ENCODE data around the gene TMEM25. TPM values are rescaled to one million over a fixed set of nuclear protein-coding genes. Genes with fewer than 3 reads are reported as not detected.
A peak's percentile ranks its signal among the peaks of the same experiment; 100 is the strongest.
"Not testable (repeated sequence)": the region's sequence is repeated elsewhere in the genome, so short reads cannot be mapped to it uniquely, and the experiment has no call there.

Gene TMEM25
- 10 to 100 TPM; 11.8 to 12.5 TPM for total RNA-seq

DNA sequence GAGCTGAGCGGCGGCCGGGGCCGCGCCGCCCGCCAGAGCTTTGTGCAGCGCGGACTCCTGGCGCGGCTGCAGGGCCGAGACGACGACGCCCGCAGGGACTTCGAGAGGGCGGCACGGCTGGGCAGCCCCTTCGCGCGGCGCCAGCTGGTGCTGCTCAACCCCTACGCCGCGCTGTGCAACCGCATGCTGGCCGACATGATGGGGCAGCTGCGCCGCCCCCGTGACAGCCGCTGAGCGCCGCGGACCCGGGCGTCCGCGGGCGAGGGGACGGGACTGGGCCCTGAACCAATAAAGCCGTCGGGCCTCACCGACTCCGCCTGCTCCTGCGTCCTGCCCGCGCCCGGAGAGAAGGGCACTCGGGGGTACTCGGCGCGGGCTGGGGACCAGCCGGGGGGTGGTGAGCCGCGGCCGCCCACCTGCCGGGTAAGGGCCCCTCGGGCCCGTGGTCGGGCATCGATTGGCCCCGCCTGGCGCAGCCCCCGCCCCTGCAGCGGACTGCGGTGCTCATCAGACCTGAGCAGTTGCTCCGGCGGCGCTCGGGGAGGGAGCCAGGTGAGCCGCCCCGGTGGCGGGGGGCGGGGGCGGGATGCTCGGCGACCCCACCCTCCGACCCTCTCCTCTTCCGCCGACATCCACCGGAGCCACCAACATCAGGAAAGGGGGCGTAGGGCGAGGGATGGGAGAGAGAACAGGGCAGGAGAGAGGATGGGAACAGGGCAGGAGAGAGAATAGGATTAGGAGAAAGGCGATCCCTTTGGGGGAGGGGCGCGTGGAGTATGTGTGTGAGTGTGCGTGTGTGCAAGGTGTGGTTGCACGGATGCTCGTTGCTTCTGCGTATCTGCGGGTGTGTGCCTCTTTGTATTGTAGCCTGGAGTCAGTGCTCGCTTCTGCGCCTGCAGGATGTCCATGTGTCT, at the start of gene TMEM25:
TMEM25 (plus strand) TSS at position 510 of the 914 bp plus-strand sequence. CDS start 610 bp downstream, outside the sequence.
- Mint-ChIP-seq H3K36me3 (peaks cover 7% of the 10 kb centered on the region), H3K9me3 (no peaks in the 10 kb centered on the region), H3K4me1 (peaks cover 16% of the 10 kb centered on the region), H3K27me3 (no peaks in the 10 kb centered on the region), H3K27ac (peak within 1 kb of the TSS; percentile 84), H3K4me3 (peak within 1 kb of the TSS; percentile 92)
- ATAC-seq (ENCODE audit: low read depth) (peak; percentile 85), DNase-seq (peak; percentile 85)
- POLR2A ChIA-PET = no interaction called here

DNA sequence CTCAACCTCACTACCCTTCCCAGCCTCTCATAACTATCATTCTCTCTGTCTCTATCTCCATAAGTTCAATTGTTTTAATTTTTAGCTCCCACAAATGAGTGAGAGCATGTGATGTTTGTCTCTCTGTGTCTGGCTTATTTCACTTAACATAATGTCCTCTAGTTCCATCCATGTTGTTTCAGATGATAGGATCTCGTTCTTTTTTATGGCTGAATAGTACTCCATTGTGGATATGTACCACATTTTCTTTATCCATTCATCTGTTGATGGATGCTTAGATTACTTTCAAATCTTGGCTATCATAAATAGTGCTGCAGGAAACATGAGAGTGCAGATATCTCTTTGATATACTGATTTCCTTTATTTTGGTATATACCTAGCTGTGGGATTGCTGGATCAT, 49.8 kb upstream of the TMEM25 start:
- H3K27me3 Mint-ChIP-seq; ATAC-seq (ENCODE audit: low read depth); H3K4me1 Mint-ChIP-seq; H3K27ac Mint-ChIP-seq; POLR2A ChIA-PET; H3K4me3 Mint-ChIP-seq; DNase-seq; H3K9me3 Mint-ChIP-seq: not testable (repeated sequence)
- peaks cover 49% of the 10 kb centered on the region for H3K36me3 Mint-ChIP-seq

DNA sequence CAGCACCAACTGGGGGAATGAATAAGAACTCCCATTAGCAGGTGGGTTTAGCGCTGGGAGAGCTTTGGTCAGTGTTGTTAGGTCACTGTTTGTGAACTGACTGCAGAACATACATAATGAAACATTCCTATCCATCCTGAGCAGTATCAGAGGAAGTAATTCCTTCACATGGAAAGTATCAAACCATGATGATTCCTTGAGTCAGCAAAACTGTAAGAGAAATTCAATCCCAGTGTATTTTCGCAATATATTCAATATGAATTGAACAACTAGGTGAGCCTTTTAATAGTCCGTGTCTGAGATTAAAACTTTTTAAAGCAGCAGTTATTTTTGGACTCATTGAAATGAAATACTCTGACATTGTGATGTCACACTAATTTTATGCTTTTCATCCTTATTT, 46.6 kb upstream of the TMEM25 start:
- ATAC-seq (ENCODE audit: low read depth) = no peak

DNA sequence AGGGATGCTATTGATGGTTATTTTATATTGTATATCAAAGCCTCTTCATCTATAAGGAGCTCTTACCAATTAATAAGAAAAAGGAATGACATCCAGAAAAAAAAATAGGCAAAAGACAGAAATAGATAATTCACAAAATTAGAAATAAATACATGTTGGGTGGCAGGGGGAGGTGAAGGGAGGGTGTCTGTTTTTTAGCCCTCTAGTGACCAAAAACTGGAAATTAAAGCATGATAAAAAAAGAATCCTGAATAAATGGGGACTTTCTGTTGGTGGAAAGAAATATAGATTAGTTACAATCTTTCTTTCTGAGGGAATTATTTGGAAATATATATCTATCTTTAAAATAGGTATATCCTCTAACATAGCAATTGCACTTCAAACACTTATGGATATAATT, 45.7 kb upstream of the TMEM25 start:
- POLR2A ChIA-PET = no interaction called here
- peaks cover 5% of the 10 kb centered on the region for H3K4me1 Mint-ChIP-seq
- ATAC-seq (ENCODE audit: low read depth) (no peak), DNase-seq (no peak)
- H3K27ac Mint-ChIP-seq = no peak overlapping the region
- peaks cover 25% of the 10 kb centered on the region for H3K36me3 Mint-ChIP-seq
- H3K27me3 Mint-ChIP-seq = no peaks in the 10 kb centered on the region
- no peaks in the 10 kb centered on the region for H3K9me3 Mint-ChIP-seq
- H3K4me3 Mint-ChIP-seq = no peak overlapping the region

More for the DNA sequence above, 46.6 kb upstream of the TMEM25 start:
- POLR2A ChIA-PET = no interaction called here
- peaks cover 5% of the 10 kb centered on the region for H3K4me1 Mint-ChIP-seq
- DNase-seq = no peak
- H3K27ac Mint-ChIP-seq = no peak overlapping the region
- H3K27me3 Mint-ChIP-seq = no peaks in the 10 kb centered on the region
- no peaks in the 10 kb centered on the region for H3K9me3 Mint-ChIP-seq
- H3K36me3 Mint-ChIP-seq = peaks cover 32% of the 10 kb centered on the region
- H3K4me3 Mint-ChIP-seq = no peak overlapping the region

DNA sequence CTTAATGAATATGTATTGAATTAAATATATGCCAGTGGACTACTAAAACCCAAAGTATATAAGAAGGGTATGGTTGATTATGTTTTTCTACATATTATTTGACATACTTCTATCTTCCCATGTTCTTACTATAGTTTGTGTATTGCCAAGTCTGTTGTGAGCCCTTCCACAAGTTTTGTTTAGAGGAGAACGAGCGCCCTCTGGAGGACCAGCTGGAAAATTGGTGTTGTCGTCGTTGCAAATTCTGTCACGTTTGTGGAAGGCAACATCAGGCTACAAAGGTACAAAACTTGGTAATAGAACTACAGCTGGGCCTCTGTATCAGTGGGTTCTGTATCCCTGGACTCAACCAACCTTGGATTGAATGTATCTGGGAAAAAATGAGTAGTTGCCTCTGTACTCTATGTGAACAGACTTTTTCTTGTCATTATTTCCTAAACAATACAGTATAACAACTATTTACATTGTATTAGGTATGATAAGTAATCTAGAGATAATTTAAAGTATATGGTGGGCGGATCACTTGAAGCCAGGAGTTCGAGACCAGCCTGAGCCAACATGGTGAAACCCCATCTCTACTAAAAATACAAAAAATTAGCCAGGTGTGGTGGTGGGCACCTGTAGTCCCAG, 42.4 kb upstream of the TMEM25 start:
- H3K27me3 Mint-ChIP-seq = no peaks in the 10 kb centered on the region
- peak overlapping the region; percentile 0 for H3K27ac Mint-ChIP-seq
- H3K9me3 Mint-ChIP-seq = no peaks in the 10 kb centered on the region
- DNase-seq = peak; percentile 74
- ATAC-seq (ENCODE audit: low read depth) = peak; percentile 72
- POLR2A ChIA-PET = interaction anchor here (0.7 kb wide), 2 partner anchors 85 to 342 kb away, joined by 3 read pairs; no protein-coding TSS in a partner anchor
- H3K4me3 Mint-ChIP-seq = no peak overlapping the region
- H3K4me1 Mint-ChIP-seq = peaks cover 3% of the 10 kb centered on the region
- H3K36me3 Mint-ChIP-seq = peaks cover 21% of the 10 kb centered on the region

DNA sequence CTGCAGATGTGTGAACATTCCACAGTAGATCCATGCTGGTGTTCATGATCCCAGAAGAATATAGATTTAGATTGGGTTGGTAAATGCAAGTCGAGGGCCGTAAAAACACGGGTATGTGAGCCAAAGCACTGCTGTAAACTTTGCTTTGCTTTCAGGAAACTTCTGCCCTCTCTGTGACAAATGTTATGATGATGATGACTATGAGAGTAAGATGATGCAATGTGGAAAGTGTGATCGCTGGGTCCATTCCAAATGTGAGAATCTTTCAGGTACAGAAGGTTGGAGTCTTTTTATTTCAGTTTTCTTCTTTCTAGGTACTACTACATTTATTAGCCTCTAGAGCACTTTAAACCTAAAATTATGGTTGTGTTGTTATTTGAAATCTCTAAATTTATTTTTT, 40.0 kb upstream of the TMEM25 start:
- Mint-ChIP-seq H3K4me1 (peaks cover 3% of the 10 kb centered on the region), H3K27me3 (no peaks in the 10 kb centered on the region), H3K4me3 (no peak overlapping the region), H3K36me3 (peaks cover 24% of the 10 kb centered on the region), H3K27ac (no peak overlapping the region), H3K9me3 (no peaks in the 10 kb centered on the region)
- POLR2A ChIA-PET = no interaction called here
- no peak for DNase-seq
- ATAC-seq (ENCODE audit: low read depth) = no peak

DNA sequence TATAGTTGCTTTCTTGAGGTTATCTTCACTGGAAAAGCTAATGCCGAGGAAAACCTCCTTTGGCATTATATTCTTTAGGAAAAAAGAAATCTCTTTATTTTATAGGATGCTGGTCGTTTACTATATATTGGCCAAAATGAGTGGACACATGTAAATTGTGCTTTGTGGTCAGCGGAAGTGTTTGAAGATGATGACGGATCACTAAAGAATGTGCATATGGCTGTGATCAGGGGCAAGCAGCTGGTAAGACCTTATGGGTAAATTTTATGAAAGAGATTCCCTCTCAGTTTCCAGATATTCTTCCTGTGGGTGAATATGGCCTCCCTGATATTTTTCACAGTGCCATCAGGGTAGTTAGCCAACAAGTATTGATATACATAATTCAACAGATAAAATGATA, 33.2 kb upstream of the TMEM25 start:
- peaks cover 34% of the 10 kb centered on the region for H3K36me3 Mint-ChIP-seq
- no peak overlapping the region for H3K27ac Mint-ChIP-seq
- H3K9me3 Mint-ChIP-seq = no peaks in the 10 kb centered on the region
- DNase-seq (no peak), ATAC-seq (ENCODE audit: low read depth) (no peak)
- H3K4me1 Mint-ChIP-seq = no peaks in the 10 kb centered on the region
- H3K4me3 Mint-ChIP-seq = no peak overlapping the region
- H3K27me3 Mint-ChIP-seq = no peaks in the 10 kb centered on the region
- POLR2A ChIA-PET = no interaction called here

DNA sequence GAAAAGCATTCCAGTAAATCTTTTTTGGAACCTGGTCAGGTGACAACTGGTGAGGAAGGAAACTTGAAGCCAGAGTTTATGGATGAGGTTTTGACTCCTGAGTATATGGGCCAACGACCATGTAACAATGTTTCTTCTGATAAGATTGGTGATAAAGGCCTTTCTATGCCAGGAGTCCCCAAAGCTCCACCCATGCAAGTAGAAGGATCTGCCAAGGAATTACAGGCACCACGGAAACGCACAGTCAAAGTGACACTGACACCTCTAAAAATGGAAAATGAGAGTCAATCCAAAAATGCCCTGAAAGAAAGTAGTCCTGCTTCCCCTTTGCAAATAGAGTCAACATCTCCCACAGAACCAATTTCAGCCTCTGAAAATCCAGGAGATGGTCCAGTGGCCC, 27.8 kb upstream of the TMEM25 start:
- no peak overlapping the region for H3K27ac Mint-ChIP-seq
- H3K4me1 Mint-ChIP-seq = no peaks in the 10 kb centered on the region
- peaks cover 46% of the 10 kb centered on the region for H3K36me3 Mint-ChIP-seq
- no peaks in the 10 kb centered on the region for H3K27me3 Mint-ChIP-seq
- POLR2A ChIA-PET = no interaction called here
- no peak overlapping the region for H3K4me3 Mint-ChIP-seq
- ATAC-seq (ENCODE audit: low read depth) (no peak), DNase-seq (no peak)
- H3K9me3 Mint-ChIP-seq = no peaks in the 10 kb centered on the region

DNA sequence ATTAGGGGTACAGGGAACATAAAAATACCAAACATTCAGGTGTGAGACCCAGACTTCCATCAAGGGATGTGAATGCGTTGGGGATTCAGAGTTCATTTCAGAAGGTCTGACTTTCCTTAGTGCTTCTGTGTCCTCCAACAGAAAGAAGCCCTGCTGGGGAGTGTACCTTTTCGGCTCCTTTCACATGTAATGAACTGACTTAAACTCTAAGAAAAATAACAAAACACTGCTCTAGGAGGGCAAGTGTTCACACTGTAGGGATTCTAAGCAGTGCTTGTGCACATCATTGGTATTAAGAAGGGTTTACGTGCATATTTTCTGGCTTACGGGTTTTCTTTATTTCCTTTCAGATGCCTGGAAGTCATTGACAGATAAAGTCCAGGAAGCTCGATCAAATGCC, 19.4 kb upstream of the TMEM25 start:
- H3K27ac Mint-ChIP-seq = no peak overlapping the region

DNA sequence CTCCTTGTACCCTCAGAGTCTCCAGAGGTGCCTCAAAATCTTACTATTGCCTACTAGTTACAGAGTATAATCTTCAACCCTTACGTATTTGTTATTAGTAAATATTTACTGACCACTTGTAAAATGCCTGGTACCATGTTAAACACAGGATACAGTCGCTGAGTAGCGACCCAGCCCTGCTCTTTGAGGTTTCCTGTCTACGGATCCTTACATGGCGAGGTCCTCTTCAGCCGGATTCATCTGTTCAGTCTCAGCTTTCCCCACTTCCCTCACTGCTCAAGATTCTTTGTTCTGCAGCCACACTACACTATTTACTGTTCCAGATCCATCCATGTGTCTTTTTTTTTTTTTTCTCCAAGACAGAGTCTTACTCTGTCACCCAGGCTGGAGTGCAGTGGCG, 16.9 kb upstream of the TMEM25 start:
- H3K4me3 Mint-ChIP-seq = no peak overlapping the region
- ATAC-seq (ENCODE audit: low read depth) = peak; percentile 88
- POLR2A ChIA-PET = no interaction called here
- H3K9me3 Mint-ChIP-seq = no peaks in the 10 kb centered on the region
- no peaks in the 10 kb centered on the region for H3K27me3 Mint-ChIP-seq
- no peak for DNase-seq
- H3K27ac Mint-ChIP-seq = peak overlapping the region; percentile 80
- peaks cover 5% of the 10 kb centered on the region for H3K4me1 Mint-ChIP-seq
- H3K36me3 Mint-ChIP-seq = peaks cover 29% of the 10 kb centered on the region

More for the DNA sequence above, 19.4 kb upstream of the TMEM25 start:
- no peak for DNase-seq
- no peaks in the 10 kb centered on the region for H3K27me3 Mint-ChIP-seq
- no peak overlapping the region for H3K4me3 Mint-ChIP-seq
- no peak for ATAC-seq (ENCODE audit: low read depth)
- POLR2A ChIA-PET = no interaction called here
- H3K36me3 Mint-ChIP-seq = peaks cover 28% of the 10 kb centered on the region
- peaks cover 5% of the 10 kb centered on the region for H3K4me1 Mint-ChIP-seq
- no peaks in the 10 kb centered on the region for H3K9me3 Mint-ChIP-seq

DNA sequence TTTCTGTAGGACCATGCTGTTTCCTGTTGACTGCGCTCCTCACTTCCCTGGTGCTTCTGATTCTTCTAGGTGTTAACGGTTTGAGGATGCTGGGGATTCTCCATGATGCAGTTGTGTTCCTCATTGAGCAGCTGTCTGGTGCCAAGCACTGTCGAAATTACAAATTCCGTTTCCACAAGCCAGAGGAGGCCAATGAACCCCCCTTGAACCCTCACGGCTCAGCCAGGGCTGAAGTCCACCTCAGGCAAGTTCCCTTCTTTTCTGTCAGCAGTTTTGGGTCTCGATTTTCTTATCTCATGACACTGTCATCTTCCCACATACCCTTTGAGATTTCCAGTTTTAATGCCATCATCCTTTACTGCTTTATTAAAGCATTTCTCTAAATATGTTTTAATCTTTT, 11.4 kb upstream of the TMEM25 start:
- H3K4me1 Mint-ChIP-seq = peaks cover 2% of the 10 kb centered on the region
- H3K36me3 Mint-ChIP-seq = peaks cover 29% of the 10 kb centered on the region
- POLR2A ChIA-PET = no interaction called here
- H3K27me3 Mint-ChIP-seq = no peaks in the 10 kb centered on the region
- no peak overlapping the region for H3K4me3 Mint-ChIP-seq
- no peak overlapping the region for H3K27ac Mint-ChIP-seq
- no peaks in the 10 kb centered on the region for H3K9me3 Mint-ChIP-seq
- ATAC-seq (ENCODE audit: low read depth) (no peak), DNase-seq (no peak)

DNA sequence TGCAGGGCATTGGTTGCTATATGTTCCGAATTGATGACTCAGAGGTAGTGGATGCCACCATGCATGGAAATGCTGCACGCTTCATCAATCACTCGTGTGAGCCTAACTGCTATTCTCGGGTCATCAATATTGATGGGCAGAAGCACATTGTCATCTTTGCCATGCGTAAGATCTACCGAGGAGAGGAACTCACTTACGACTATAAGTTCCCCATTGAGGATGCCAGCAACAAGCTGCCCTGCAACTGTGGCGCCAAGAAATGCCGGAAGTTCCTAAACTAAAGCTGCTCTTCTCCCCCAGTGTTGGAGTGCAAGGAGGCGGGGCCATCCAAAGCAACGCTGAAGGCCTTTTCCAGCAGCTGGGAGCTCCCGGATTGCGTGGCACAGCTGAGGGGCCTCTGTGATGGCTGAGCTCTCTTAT, 9.1 kb upstream of the TMEM25 start:
- no peak for ATAC-seq (ENCODE audit: low read depth)
- Mint-ChIP-seq H3K4me1 (peaks cover 2% of the 10 kb centered on the region), H3K27me3 (no peaks in the 10 kb centered on the region), H3K9me3 (no peaks in the 10 kb centered on the region), H3K36me3 (peaks cover 21% of the 10 kb centered on the region), H3K27ac (no peak overlapping the region), H3K4me3 (no peak overlapping the region)
- DNase-seq = no peak
- POLR2A ChIA-PET = no interaction called here

DNA sequence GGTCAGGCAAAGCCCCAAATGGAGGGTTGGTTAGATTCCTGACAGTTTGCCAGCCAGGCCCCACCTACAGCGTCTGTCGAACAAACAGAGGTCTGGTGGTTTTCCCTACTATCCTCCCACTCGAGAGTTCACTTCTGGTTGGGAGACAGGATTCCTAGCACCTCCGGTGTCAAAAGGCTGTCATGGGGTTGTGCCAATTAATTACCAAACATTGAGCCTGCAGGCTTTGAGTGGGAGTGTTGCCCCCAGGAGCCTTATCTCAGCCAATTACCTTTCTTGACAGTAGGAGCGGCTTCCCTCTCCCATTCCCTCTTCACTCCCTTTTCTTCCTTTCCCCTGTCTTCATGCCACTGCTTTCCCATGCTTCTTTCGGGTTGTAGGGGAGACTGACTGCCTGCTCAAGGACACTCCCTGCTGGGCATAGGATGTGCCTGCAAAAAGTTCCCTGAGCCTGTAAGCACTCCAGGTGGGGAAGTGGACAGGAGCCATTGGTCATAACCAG, 8.4 kb upstream of the TMEM25 start:
- Mint-ChIP-seq H3K27me3 (no peaks in the 10 kb centered on the region), H3K4me1 (peaks cover 3% of the 10 kb centered on the region), H3K4me3 (no peak overlapping the region), H3K36me3 (peaks cover 23% of the 10 kb centered on the region), H3K9me3 (no peaks in the 10 kb centered on the region), H3K27ac (peak overlapping the region; percentile 2)
- no peak for DNase-seq
- POLR2A ChIA-PET = interaction anchor here (0.6 kb wide), 1 partner anchor 33 kb away, joined by 3 read pairs; no protein-coding TSS in a partner anchor
- ATAC-seq (ENCODE audit: low read depth) = no peak

DNA sequence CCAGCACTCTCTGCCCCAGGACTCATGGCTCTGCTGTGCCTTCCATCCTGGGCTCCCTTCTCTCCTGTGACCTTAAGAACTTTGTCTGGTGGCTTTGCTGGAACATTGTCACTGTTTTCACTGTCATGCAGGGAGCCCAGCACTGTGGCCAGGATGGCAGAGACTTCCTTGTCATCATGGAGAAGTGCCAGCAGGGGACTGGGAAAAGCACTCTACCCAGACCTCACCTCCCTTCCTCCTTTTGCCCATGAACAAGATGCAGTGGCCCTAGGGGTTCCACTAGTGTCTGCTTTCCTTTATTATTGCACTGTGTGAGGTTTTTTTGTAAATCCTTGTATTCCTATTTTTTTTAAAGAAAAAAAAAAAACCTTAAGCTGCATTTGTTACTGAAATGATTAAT, 6.6 kb upstream of the TMEM25 start:
- Mint-ChIP-seq H3K4me3 (no peak overlapping the region), H3K36me3 (peaks cover 24% of the 10 kb centered on the region), H3K4me1 (peaks cover 8% of the 10 kb centered on the region), H3K27me3 (no peaks in the 10 kb centered on the region), H3K9me3 (no peaks in the 10 kb centered on the region), H3K27ac (no peak overlapping the region)
- POLR2A ChIA-PET = interaction anchor here (0.6 kb wide), 1 partner anchor 105 kb away, joined by 3 read pairs; no protein-coding TSS in a partner anchor
- DNase-seq = no peak
- no peak for ATAC-seq (ENCODE audit: low read depth)
